Measurements from ENCODE around the gene ARID5B. TPM values are rescaled to one million over a fixed set of nuclear protein-coding genes. Genes with fewer than 3 reads are reported as not detected.

ARID5B gene
- total and polyA plus RNA-seq, 2 donors (not counting 1 experiment from before 2014, with no cell fraction given), result 118 to 145 TPM

DNA sequence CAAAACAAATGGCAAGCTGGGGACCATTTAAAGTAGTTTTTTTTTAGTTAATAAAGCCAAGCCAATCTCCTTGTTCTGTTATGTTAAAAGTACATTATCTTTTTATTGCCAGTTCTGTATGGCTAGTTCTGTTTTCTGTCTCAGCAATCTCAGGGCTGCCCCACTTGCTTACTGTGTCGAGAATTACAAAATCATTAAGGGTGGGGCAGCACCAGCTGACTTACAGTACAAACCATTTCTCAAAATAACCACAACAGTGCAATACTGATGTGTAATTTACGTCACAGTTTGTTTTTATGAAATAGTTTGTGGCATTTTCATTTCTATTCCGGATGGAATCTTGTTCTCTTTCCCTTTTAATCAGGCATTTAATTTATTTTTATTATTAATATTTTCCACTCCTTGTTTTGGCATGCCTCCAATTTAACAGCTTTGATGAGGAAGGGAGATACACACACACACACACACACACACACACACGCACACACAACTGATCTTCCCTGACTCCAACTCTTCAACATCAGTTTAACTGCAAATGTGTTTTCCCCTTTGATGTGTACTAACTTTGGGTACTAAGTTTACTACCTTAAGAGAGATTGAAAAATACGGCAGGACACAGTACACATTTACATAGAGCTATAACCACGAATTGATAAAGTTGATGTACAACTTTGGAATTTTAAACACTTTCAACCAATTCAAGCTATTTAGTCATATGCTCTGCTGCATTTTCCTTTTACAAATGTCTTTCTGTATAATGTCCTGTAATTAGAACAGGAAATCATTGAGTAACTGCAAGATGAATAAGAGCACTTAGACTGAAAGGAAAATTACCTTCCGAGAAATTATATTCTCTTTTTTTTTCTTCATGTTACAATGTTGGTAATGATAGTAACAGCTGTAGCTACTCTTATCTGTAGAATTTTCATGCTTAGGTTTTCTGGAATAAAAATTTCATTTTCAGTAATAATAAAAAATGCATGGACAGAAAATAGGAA lies 91.5 kb downstream of the ARID5B start:
- Histone ChIP-seq H3K4me1 (ENCODE audit: control insufficient read depth, extremely low read depth, insufficient read depth, low read length) (peaks cover 8% of the 10 kb centered on the region), H3K27ac (ENCODE audit: insufficient read depth, low read length) (peak overlapping the region; percentile 97), H3K79me2 (ENCODE audit: control insufficient read depth, insufficient read depth, low read length) (peaks cover 32% of the 10 kb centered on the region), H4K20me1 (ENCODE audit: control insufficient read depth, extremely low read depth, insufficient read depth, low read length) (no peaks in the 10 kb centered on the region), H3K27me3 (ENCODE audit: control insufficient read depth, insufficient read depth, low read length) (no peaks in the 10 kb centered on the region), H3K4me2 (ENCODE audit: extremely low read depth, insufficient read depth, low read length) (peak overlapping the region; percentile 89), H3K9ac (ENCODE audit: insufficient read depth, low read length) (peak overlapping the region; percentile 61), H3K9me3 (ENCODE audit: control insufficient read depth, insufficient read depth, low read depth, low read length) (no peaks in the 10 kb centered on the region), H2AFZ (ENCODE audit: low read length) (no peak overlapping the region), H3K36me3 (ENCODE audit: control insufficient read depth, insufficient read depth, low read length) (no peaks in the 10 kb centered on the region), H3K4me3 (replicated peaks in 1 of 4; ENCODE audit: control extremely low read depth in 1 of 4, insufficient read depth in 1 of 4, low read depth in 3 of 4, low read length in 4 of 4) (peak overlapping the region; percentile 19 to 56 (median 36))
- TF ChIP-seq, protein P1, sequence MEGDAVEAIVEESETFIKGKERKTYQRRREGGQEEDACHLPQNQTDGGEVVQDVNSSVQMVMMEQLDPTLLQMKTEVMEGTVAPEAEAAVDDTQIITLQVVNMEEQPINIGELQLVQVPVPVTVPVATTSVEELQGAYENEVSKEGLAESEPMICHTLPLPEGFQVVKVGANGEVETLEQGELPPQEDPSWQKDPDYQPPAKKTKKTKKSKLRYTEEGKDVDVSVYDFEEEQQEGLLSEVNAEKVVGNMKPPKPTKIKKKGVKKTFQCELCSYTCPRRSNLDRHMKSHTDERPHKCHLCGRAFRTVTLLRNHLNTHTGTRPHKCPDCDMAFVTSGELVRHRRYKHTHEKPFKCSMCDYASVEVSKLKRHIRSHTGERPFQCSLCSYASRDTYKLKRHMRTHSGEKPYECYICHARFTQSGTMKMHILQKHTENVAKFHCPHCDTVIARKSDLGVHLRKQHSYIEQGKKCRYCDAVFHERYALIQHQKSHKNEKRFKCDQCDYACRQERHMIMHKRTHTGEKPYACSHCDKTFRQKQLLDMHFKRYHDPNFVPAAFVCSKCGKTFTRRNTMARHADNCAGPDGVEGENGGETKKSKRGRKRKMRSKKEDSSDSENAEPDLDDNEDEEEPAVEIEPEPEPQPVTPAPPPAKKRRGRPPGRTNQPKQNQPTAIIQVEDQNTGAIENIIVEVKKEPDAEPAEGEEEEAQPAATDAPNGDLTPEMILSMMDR (conservative IDR thresholded peaks at IDR 0.05 in 1 of 2, IDR thresholded peaks at IDR 0.05 in 1 of 2; ENCODE audit: low read depth in 1 of 2, low read length in 2 of 2), result no peak
- TF ChIP-seq EZH2 (IDR thresholded peaks at IDR 0.05; ENCODE audit: low read length, missing control alignments), result no peak
- DNase-seq (ENCODE audit: low read depth in 2 of 2), result peak; percentile 92 to 98

DNA sequence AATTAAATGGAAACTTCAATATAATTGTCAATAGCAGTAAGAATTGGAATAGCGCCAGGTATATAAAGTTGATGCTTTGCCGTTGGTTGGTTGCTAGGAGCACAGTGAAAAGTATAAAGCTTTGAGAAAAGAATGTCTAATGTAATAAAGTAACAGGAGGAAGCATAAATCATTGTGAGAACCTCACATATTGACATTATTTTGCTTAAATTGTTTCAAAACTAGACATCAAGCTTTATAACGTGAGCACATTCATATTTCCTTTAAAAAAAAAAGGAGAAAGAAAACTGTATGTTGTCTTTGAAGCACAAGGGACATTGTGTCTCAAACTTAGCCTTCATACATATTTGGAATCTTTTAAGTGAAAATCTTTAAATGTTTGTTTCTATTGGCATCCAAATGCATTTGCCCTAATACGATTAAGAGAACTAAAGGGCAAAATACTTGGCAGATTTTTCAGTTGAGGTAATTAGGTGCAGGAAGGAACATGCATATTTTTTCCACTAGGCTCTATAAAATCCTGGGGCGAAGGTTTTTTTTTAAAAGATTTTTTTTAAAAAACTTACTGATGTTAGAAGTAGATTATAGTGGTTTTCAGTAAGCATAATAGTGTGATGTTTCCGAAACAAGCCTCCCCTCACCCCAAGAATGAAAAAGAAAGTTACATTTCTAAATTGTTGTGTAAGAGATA lies 92.4 kb downstream of the ARID5B start:
- Histone ChIP-seq H3K79me2 (ENCODE audit: control insufficient read depth, insufficient read depth, low read length) (peaks cover 36% of the 10 kb centered on the region), H2AFZ (ENCODE audit: low read length) (no peak overlapping the region), H3K27ac (ENCODE audit: insufficient read depth, low read length) (peak overlapping the region; percentile 97)

More for the DNA sequence above, 92.4 kb downstream of the ARID5B start:
- no peaks in the 10 kb centered on the region for H4K20me1 ChIP-seq (ENCODE audit: control insufficient read depth, extremely low read depth, insufficient read depth, low read length)
- peaks cover 8% of the 10 kb centered on the region for H3K4me1 ChIP-seq (ENCODE audit: control insufficient read depth, extremely low read depth, insufficient read depth, low read length)
- DNase-seq (ENCODE audit: low read depth in 2 of 2), result peak; percentile 56 to 66
- peak overlapping the region in 3 of 4 experiments; percentile 35 to 56 (median 37) for H3K4me3 ChIP-seq (replicated peaks in 1 of 4; ENCODE audit: control extremely low read depth in 1 of 4, insufficient read depth in 1 of 4, low read depth in 3 of 4, low read length in 4 of 4)
- no peaks in the 10 kb centered on the region for H3K27me3 ChIP-seq (ENCODE audit: control insufficient read depth, insufficient read depth, low read length)
- H3K36me3 ChIP-seq (ENCODE audit: control insufficient read depth, insufficient read depth, low read length), result peaks cover 2% of the 10 kb centered on the region
- no peak overlapping the region for H3K9ac ChIP-seq (ENCODE audit: insufficient read depth, low read length)
- no peaks in the 10 kb centered on the region for H3K9me3 ChIP-seq (ENCODE audit: control insufficient read depth, insufficient read depth, low read depth, low read length)
- no peak for TF ChIP-seq EZH2 (IDR thresholded peaks at IDR 0.05; ENCODE audit: low read length, missing control alignments)
- TF ChIP-seq, protein P1 (conservative IDR thresholded peaks at IDR 0.05 in 1 of 2, IDR thresholded peaks at IDR 0.05 in 1 of 2; ENCODE audit: low read depth in 1 of 2, low read length in 2 of 2), result no peak
- H3K4me2 ChIP-seq (ENCODE audit: extremely low read depth, insufficient read depth, low read length), result peak overlapping the region; percentile 89

Measured in fibroblast of lung (primary cell).